HEK293T (cell line): ENCODE data around the gene CCNK.

Experiments used
- BHLHE40 ChIP-seq: fragments of 450-650 bp; IDR thresholded peaks from 2 replicates; pipeline ENCODE4 v1.6.1; 2016; ENCODE audit warnings: mild to moderate bottlenecking, moderate library complexity, borderline replicate concordance
- ELF4 ChIP-seq: fragments of 450-650 bp; IDR thresholded peaks from 2 replicates; pipeline ENCODE4 v1.6.1; 2017; ENCODE audit warnings: antibody characterized with exemption
- PKNOX1 ChIP-seq: fragments of 450-650 bp; IDR thresholded peaks from 2 replicates; pipeline ENCODE4 v1.6.1; 2016
- SP1 ChIP-seq: fragments of 450-650 bp; IDR thresholded peaks from 2 replicates; pipeline ENCODE4 v1.6.1; 2017
- SUZ12 ChIP-seq: fragments of 450-650 bp; IDR thresholded peaks from 2 replicates; pipeline ENCODE4 v1.6.1; 2016; ENCODE audit warnings: mild to moderate bottlenecking

- no peak for TF ChIP-seq ELF4
- TF ChIP-seq SP1 = no peak
- TF ChIP-seq BHLHE40 = no peak
- TF ChIP-seq SUZ12 = no peak
- no peak for TF ChIP-seq PKNOX1
Observed at GRCh38 chr14:99522025-99522401, 40.8 kb downstream of the CCNK start.
